Neural progenitor cell (in vitro differentiated cells): Measurements from ENCODE around the gene RGS6. TPM values are rescaled to one million over a fixed set of nuclear protein-coding genes. Genes with fewer than 3 reads are reported as not detected.

ENCODE experiments used
- DNase-seq: peaks from one replicate; pipeline ENCODE4 v3.0.0-alpha.2; 2016; ENCODE audit warnings: low spot score
- H2AFZ ChIP-seq: fragments of 200-600 bp; sonication (generic); replicated peaks from 2 replicates; pipeline ENCODE4 v1.6.1; 2016; ENCODE audit warnings: antibody characterized with exemption
- H3F3A ChIP-seq: fragments of 200-600 bp; sonication (generic); 2 replicates; pipeline ENCODE4 v1.6.1; 2016; ENCODE audit warnings: antibody characterized with exemption, low read depth
- H3K27ac ChIP-seq: fragments of 200-600 bp; sonication (generic); 2 replicates; pipeline ENCODE4 v1.5.1; 2016; ENCODE audit warnings: mild to moderate bottlenecking
- H3K27me3 ChIP-seq: fragments of 200-600 bp; sonication (generic); 2 replicates; pipeline ENCODE4 v1.6.1; 2016; ENCODE audit warnings: mild to moderate bottlenecking, moderate library complexity
- H3K36me3 ChIP-seq: fragments of 200-600 bp; sonication (generic); 2 replicates; pipeline ENCODE4 v1.5.1; 2016
- H3K4me1 ChIP-seq: fragments of 200-600 bp; sonication (generic); 2 replicates; pipeline ENCODE4 v1.6.1; 2016; ENCODE audit warnings: mixed run types
- H3K4me2 ChIP-seq: fragments of 200-600 bp; sonication (generic); 2 replicates; pipeline ENCODE4 v1.6.1; 2016
- H3K4me3 ChIP-seq: fragments of 200-600 bp; sonication (generic); 2 replicates; pipeline ENCODE4 v1.5.1; 2016
- H3K79me2 ChIP-seq: fragments of 200-600 bp; sonication (generic); 2 replicates; pipeline ENCODE4 v1.6.1; 2016; ENCODE audit warnings: low read depth
- H3K9ac ChIP-seq: fragments of 200-600 bp; sonication (generic); 2 replicates; pipeline ENCODE4 v1.6.1; 2016
- H3K9me3 ChIP-seq: fragments of 200-600 bp; sonication (generic); 2 replicates; pipeline ENCODE4 v1.5.1; 2016; ENCODE audit warnings: low read depth
- H4K20me1 ChIP-seq: fragments of 200-600 bp; sonication (generic); 2 replicates; pipeline ENCODE4 v1.6.1; 2016; ENCODE audit warnings: low read depth
- H3K27ac Mint-ChIP-seq: 3 replicates; pipeline ENCODE4 v1.8.0; 2021; ENCODE audit warnings: mixed read lengths
- H3K27me3 Mint-ChIP-seq: 2 replicates; pipeline ENCODE4 v1.8.0; 2022; ENCODE audit warnings: low read depth, mild to moderate bottlenecking, inconsistent platforms, moderate library complexity, mixed read lengths; ENCODE audit not compliant: insufficient read depth
- H3K36me3 Mint-ChIP-seq: 3 replicates; pipeline ENCODE4 v1.8.0; 2021; ENCODE audit warnings: mixed read lengths
- H3K4me1 Mint-ChIP-seq: 3 replicates; pipeline ENCODE4 v1.8.0; 2021; ENCODE audit warnings: mixed read lengths
- H3K4me3 Mint-ChIP-seq: 3 replicates; pipeline ENCODE4 v1.8.0; 2021; ENCODE audit warnings: mild to moderate bottlenecking, moderate library complexity, mixed read lengths
- H3K9me3 Mint-ChIP-seq: 3 replicates; pipeline ENCODE4 v1.8.0; 2020; ENCODE audit warnings: mixed read lengths
- EZH2 ChIP-seq: fragments of 200-600 bp; sonication (generic); IDR thresholded peaks from 2 replicates; pipeline ENCODE4 v1.6.1; 2017; ENCODE audit warnings: antibody characterized with exemption, mild to moderate bottlenecking, moderate library complexity
- EZH2phosphoT487 ChIP-seq: fragments of 200-600 bp; sonication (generic); IDR thresholded peaks from 2 replicates; pipeline ENCODE4 v1.6.1; 2017; ENCODE audit warnings: antibody characterized with exemption
- total RNA-seq: library from RNA; depleted of rRNA; stranded (reverse); fragments of >200 nt; gene quantifications from 2 replicates; pipeline ENCODE4 v1.2.3, GENCODE V29; 2015; ENCODE audit warnings: low replicate concordance
- TF ChIP-seq, protein P1 (sequence below): fragments of 200-600 bp; sonication (generic); IDR thresholded peaks from 2 replicates; pipeline ENCODE4 v1.5.1; 2017; ENCODE audit warnings: antibody characterized with exemption, mild to moderate bottlenecking

Gene RGS6
- total RNA-seq, 1 donor from 2014 or later = 0.80 TPM

DNA sequence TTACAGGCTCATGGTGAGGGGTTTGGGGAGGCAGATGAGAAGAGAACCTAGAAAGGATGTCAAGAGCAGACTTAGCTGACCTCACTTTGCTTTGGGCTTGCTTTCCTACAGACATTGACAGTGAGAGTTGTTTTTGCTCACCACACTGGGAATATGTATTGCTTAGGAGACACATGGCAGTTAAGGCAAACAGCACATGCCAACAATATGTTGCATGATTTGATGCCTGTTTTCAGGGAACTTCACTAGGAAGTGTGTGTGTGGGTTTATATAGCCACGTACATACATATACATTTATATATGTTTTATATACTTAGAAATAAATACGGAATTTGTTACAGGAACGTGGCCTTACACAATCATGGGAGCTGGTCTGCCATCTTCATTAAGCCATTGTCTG, 346.1 kb downstream of the RGS6 start:
- no peaks in the 10 kb centered on the region for H3K36me3 Mint-ChIP-seq
- H3K4me1 ChIP-seq = no peaks in the 10 kb centered on the region
- no peak overlapping the region for H3K27ac ChIP-seq
- H3K9me3 ChIP-seq = no peaks in the 10 kb centered on the region
- no peak overlapping the region for H3K4me3 Mint-ChIP-seq
- H2AFZ ChIP-seq = no peak overlapping the region
- H3K9ac ChIP-seq = no peak overlapping the region
- no peak for DNase-seq
- H3K27me3 Mint-ChIP-seq = peaks cover 6% of the 10 kb centered on the region
- no peaks in the 10 kb centered on the region for H4K20me1 ChIP-seq
- H3K4me2 ChIP-seq = no peak overlapping the region
- H3K27me3 ChIP-seq = no peaks in the 10 kb centered on the region
- H3K36me3 ChIP-seq = no peaks in the 10 kb centered on the region
- H3K9me3 Mint-ChIP-seq = peaks cover 5% of the 10 kb centered on the region
- no peak for TF ChIP-seq EZH2phosphoT487
- TF ChIP-seq, protein P1, sequence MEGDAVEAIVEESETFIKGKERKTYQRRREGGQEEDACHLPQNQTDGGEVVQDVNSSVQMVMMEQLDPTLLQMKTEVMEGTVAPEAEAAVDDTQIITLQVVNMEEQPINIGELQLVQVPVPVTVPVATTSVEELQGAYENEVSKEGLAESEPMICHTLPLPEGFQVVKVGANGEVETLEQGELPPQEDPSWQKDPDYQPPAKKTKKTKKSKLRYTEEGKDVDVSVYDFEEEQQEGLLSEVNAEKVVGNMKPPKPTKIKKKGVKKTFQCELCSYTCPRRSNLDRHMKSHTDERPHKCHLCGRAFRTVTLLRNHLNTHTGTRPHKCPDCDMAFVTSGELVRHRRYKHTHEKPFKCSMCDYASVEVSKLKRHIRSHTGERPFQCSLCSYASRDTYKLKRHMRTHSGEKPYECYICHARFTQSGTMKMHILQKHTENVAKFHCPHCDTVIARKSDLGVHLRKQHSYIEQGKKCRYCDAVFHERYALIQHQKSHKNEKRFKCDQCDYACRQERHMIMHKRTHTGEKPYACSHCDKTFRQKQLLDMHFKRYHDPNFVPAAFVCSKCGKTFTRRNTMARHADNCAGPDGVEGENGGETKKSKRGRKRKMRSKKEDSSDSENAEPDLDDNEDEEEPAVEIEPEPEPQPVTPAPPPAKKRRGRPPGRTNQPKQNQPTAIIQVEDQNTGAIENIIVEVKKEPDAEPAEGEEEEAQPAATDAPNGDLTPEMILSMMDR = no peak
- no peak for TF ChIP-seq EZH2
- H3K4me1 Mint-ChIP-seq = peaks cover 6% of the 10 kb centered on the region
- no peaks in the 10 kb centered on the region for H3F3A ChIP-seq
- no peak overlapping the region for H3K27ac Mint-ChIP-seq
- no peaks in the 10 kb centered on the region for H3K79me2 ChIP-seq
- H3K4me3 ChIP-seq = no peak overlapping the region

DNA sequence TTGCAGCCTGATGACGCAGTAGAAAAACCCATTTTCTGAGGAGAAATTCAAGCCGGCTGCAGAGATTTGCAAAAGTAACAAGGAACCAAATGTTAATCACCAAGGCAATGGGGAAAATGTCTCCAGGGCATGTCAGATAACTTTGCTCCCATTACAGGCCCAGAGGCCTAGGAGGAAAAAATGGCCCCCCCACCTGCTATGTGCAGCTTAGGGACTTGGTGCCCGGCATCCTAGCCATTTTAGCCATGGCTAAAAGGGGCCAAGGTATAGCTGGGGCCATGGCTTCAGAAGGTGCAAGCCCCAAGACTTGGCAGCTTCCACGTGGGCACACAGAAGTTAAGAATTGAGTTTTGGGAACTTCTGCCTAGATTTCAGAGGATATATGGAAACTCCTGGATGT, 351.9 kb downstream of the RGS6 start:
- H3K27me3 Mint-ChIP-seq = peaks cover 3% of the 10 kb centered on the region

DNA sequence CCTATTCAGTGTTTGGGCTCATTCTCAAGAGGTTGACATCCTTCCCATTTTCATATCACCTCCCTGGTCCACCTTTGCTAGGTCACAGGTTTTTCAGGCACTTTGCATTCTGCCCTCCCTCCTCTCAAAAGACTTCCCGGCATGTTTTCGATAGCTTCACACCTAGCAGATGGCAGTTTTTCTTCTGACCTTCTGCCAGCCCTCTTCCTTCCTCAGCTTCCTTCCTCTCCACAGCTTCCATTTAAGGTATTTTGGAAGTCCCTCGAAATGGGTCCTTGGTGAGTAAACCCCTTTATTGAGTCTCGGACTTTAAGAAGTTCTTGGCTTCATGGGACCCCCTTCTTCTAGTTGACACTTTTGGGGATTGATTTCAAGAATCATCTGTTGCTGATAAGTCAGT, 358.0 kb downstream of the RGS6 start:
- peaks cover 6% of the 10 kb centered on the region for H3K9me3 ChIP-seq
- no peaks in the 10 kb centered on the region for H3K36me3 Mint-ChIP-seq
- no peak overlapping the region for H2AFZ ChIP-seq
- H3K27me3 Mint-ChIP-seq = peaks cover 3% of the 10 kb centered on the region
- no peak for DNase-seq
- H3F3A ChIP-seq = no peaks in the 10 kb centered on the region
- peaks cover 12% of the 10 kb centered on the region for H3K9me3 Mint-ChIP-seq
- no peak overlapping the region for H3K27ac ChIP-seq
- no peak overlapping the region for H3K27ac Mint-ChIP-seq
- H3K4me1 Mint-ChIP-seq = peaks cover 6% of the 10 kb centered on the region
- no peaks in the 10 kb centered on the region for H3K4me1 ChIP-seq
- no peak overlapping the region for H3K9ac ChIP-seq
- H3K4me3 ChIP-seq = no peak overlapping the region
- H3K4me2 ChIP-seq = no peak overlapping the region
- H3K4me3 Mint-ChIP-seq = no peak overlapping the region
- no peaks in the 10 kb centered on the region for H3K27me3 ChIP-seq
- no peaks in the 10 kb centered on the region for H4K20me1 ChIP-seq
- H3K36me3 ChIP-seq = no peaks in the 10 kb centered on the region
- TF ChIP-seq, protein P1 = no peak
- TF ChIP-seq EZH2 (no peak), EZH2phosphoT487 (no peak)
- H3K79me2 ChIP-seq = no peaks in the 10 kb centered on the region

More for the DNA sequence above, 351.9 kb downstream of the RGS6 start:
- no peak for DNase-seq
- H3K4me3 ChIP-seq = no peak overlapping the region
- peaks cover 14% of the 10 kb centered on the region for H3K9me3 ChIP-seq
- no peaks in the 10 kb centered on the region for H3K27me3 ChIP-seq
- peaks cover 32% of the 10 kb centered on the region for H3K9me3 Mint-ChIP-seq
- H3K4me1 ChIP-seq = no peaks in the 10 kb centered on the region
- H4K20me1 ChIP-seq = no peaks in the 10 kb centered on the region
- H3K36me3 ChIP-seq = no peaks in the 10 kb centered on the region
- H3K27ac ChIP-seq = no peak overlapping the region
- no peak overlapping the region for H3K27ac Mint-ChIP-seq
- H3K4me2 ChIP-seq = no peak overlapping the region
- no peaks in the 10 kb centered on the region for H3K4me1 Mint-ChIP-seq
- no peak overlapping the region for H3K4me3 Mint-ChIP-seq
- H2AFZ ChIP-seq = no peak overlapping the region
- H3F3A ChIP-seq = no peaks in the 10 kb centered on the region
- H3K9ac ChIP-seq = no peak overlapping the region
- no peak for TF ChIP-seq EZH2phosphoT487
- no peak for TF ChIP-seq EZH2
- TF ChIP-seq, protein P1 = no peak
- peaks cover 3% of the 10 kb centered on the region for H3K36me3 Mint-ChIP-seq
- H3K79me2 ChIP-seq = no peaks in the 10 kb centered on the region
